ENCODE results near the gene COL23A1.

COL23A1 gene

GRCh38 chr5:178465861-178466288, 124.3 kb downstream of the COL23A1 start:
- Mint-ChIP-seq H3K27me3 (ENCODE audit: low read depth) (no peaks in the 10 kb centered on the region), H3K27ac (no peak overlapping the region), H3K4me3 (no peak overlapping the region), H3K4me1 (ENCODE audit: low read depth) (no peaks in the 10 kb centered on the region), H3K9me3 (no peaks in the 10 kb centered on the region), H3K36me3 (ENCODE audit: low read depth) (no peaks in the 10 kb centered on the region)

- no peak overlapping the region for H3K4me3 Mint-ChIP-seq
- H3K9me3 Mint-ChIP-seq: no peaks in the 10 kb centered on the region
- H3K4me1 Mint-ChIP-seq (ENCODE audit: low read depth): no peaks in the 10 kb centered on the region
- H3K27ac Mint-ChIP-seq: no peak overlapping the region
- no peaks in the 10 kb centered on the region for H3K27me3 Mint-ChIP-seq (ENCODE audit: low read depth)
- H3K36me3 Mint-ChIP-seq (ENCODE audit: low read depth): no peaks in the 10 kb centered on the region
These were observed 124.8 kb downstream of the COL23A1 start for GRCh38 chr5:178465228-178465860.

- H3K36me3 Mint-ChIP-seq (ENCODE audit: low read depth): no peaks in the 10 kb centered on the region
- H3K9me3 Mint-ChIP-seq: no peaks in the 10 kb centered on the region
- no peak overlapping the region for H3K4me3 Mint-ChIP-seq
- H3K4me1 Mint-ChIP-seq (ENCODE audit: low read depth): no peaks in the 10 kb centered on the region
- no peaks in the 10 kb centered on the region for H3K27me3 Mint-ChIP-seq (ENCODE audit: low read depth)
- H3K27ac Mint-ChIP-seq: no peak overlapping the region
These were observed 125.7 kb downstream of the COL23A1 start for GRCh38 chr5:178464431-178465048.

GRCh38 chr5:178463321-178464155, 126.7 kb downstream of the COL23A1 start:
- H3K9me3 Mint-ChIP-seq: no peaks in the 10 kb centered on the region
- H3K4me1 Mint-ChIP-seq (ENCODE audit: low read depth): no peaks in the 10 kb centered on the region
- H3K4me3 Mint-ChIP-seq: no peak overlapping the region
- H3K27me3 Mint-ChIP-seq (ENCODE audit: low read depth): no peaks in the 10 kb centered on the region
- H3K36me3 Mint-ChIP-seq (ENCODE audit: low read depth): no peaks in the 10 kb centered on the region
- no peak overlapping the region for H3K27ac Mint-ChIP-seq

GRCh38 chr5:178462816-178463215, 127.4 kb downstream of the COL23A1 start:
- Mint-ChIP-seq H3K4me3 (no peak overlapping the region), H3K27me3 (ENCODE audit: low read depth) (no peaks in the 10 kb centered on the region), H3K4me1 (ENCODE audit: low read depth) (no peaks in the 10 kb centered on the region), H3K36me3 (ENCODE audit: low read depth) (no peaks in the 10 kb centered on the region), H3K9me3 (no peaks in the 10 kb centered on the region), H3K27ac (no peak overlapping the region)

- no peaks in the 10 kb centered on the region for H3K4me1 Mint-ChIP-seq (ENCODE audit: low read depth)
- no peaks in the 10 kb centered on the region for H3K27me3 Mint-ChIP-seq (ENCODE audit: low read depth)
- no peaks in the 10 kb centered on the region for H3K9me3 Mint-ChIP-seq
- no peak overlapping the region for H3K4me3 Mint-ChIP-seq
- H3K36me3 Mint-ChIP-seq (ENCODE audit: low read depth): no peaks in the 10 kb centered on the region
- no peak overlapping the region for H3K27ac Mint-ChIP-seq
These were observed 128.1 kb downstream of the COL23A1 start for GRCh38 chr5:178462076-178462475.

GRCh38 chr5:178461004-178461730, 129.0 kb downstream of the COL23A1 start:
- no peaks in the 10 kb centered on the region for H3K9me3 Mint-ChIP-seq
- no peaks in the 10 kb centered on the region for H3K36me3 Mint-ChIP-seq (ENCODE audit: low read depth)
- no peaks in the 10 kb centered on the region for H3K27me3 Mint-ChIP-seq (ENCODE audit: low read depth)
- no peaks in the 10 kb centered on the region for H3K4me1 Mint-ChIP-seq (ENCODE audit: low read depth)
- no peak overlapping the region for H3K27ac Mint-ChIP-seq
- no peak overlapping the region for H3K4me3 Mint-ChIP-seq

GRCh38 chr5:178460598-178460997, 129.6 kb downstream of the COL23A1 start:
- H3K27ac Mint-ChIP-seq: no peak overlapping the region
- no peaks in the 10 kb centered on the region for H3K4me1 Mint-ChIP-seq (ENCODE audit: low read depth)
- H3K4me3 Mint-ChIP-seq: no peak overlapping the region
- no peaks in the 10 kb centered on the region for H3K27me3 Mint-ChIP-seq (ENCODE audit: low read depth)
- no peaks in the 10 kb centered on the region for H3K9me3 Mint-ChIP-seq
- H3K36me3 Mint-ChIP-seq (ENCODE audit: low read depth): no peaks in the 10 kb centered on the region

- H3K27ac Mint-ChIP-seq: no peak overlapping the region
- no peak overlapping the region for H3K4me3 Mint-ChIP-seq
- no peaks in the 10 kb centered on the region for H3K27me3 Mint-ChIP-seq (ENCODE audit: low read depth)
- no peaks in the 10 kb centered on the region for H3K9me3 Mint-ChIP-seq
- no peaks in the 10 kb centered on the region for H3K4me1 Mint-ChIP-seq (ENCODE audit: low read depth)
- no peaks in the 10 kb centered on the region for H3K36me3 Mint-ChIP-seq (ENCODE audit: low read depth)
These were observed 130.0 kb downstream of the COL23A1 start for GRCh38 chr5:178460174-178460573.

- H3K27me3 Mint-ChIP-seq (ENCODE audit: low read depth): no peaks in the 10 kb centered on the region
- H3K4me3 Mint-ChIP-seq: no peak overlapping the region
- H3K9me3 Mint-ChIP-seq: no peaks in the 10 kb centered on the region
- no peaks in the 10 kb centered on the region for H3K36me3 Mint-ChIP-seq (ENCODE audit: low read depth)
- no peaks in the 10 kb centered on the region for H3K4me1 Mint-ChIP-seq (ENCODE audit: low read depth)
- H3K27ac Mint-ChIP-seq: no peak overlapping the region
These were observed 132.1 kb downstream of the COL23A1 start for GRCh38 chr5:178458140-178458539.

GRCh38 chr5:178457471-178457870, 132.7 kb downstream of the COL23A1 start:
- H3K27me3 Mint-ChIP-seq (ENCODE audit: low read depth): no peaks in the 10 kb centered on the region
- H3K4me1 Mint-ChIP-seq (ENCODE audit: low read depth): no peaks in the 10 kb centered on the region
- H3K36me3 Mint-ChIP-seq (ENCODE audit: low read depth): no peaks in the 10 kb centered on the region
- no peak overlapping the region for H3K27ac Mint-ChIP-seq
- no peaks in the 10 kb centered on the region for H3K9me3 Mint-ChIP-seq
- H3K4me3 Mint-ChIP-seq: no peak overlapping the region

GRCh38 chr5:178455480-178455835, 134.7 kb downstream of the COL23A1 start:
- Mint-ChIP-seq H3K4me1 (ENCODE audit: low read depth) (no peaks in the 10 kb centered on the region), H3K4me3 (no peak overlapping the region), H3K27me3 (ENCODE audit: low read depth) (no peaks in the 10 kb centered on the region), H3K9me3 (no peaks in the 10 kb centered on the region), H3K36me3 (ENCODE audit: low read depth) (no peaks in the 10 kb centered on the region), H3K27ac (no peak overlapping the region)

- no peaks in the 10 kb centered on the region for H3K4me1 Mint-ChIP-seq (ENCODE audit: low read depth)
- H3K9me3 Mint-ChIP-seq: no peaks in the 10 kb centered on the region
- H3K27ac Mint-ChIP-seq: no peak overlapping the region
- H3K4me3 Mint-ChIP-seq: no peak overlapping the region
- no peaks in the 10 kb centered on the region for H3K36me3 Mint-ChIP-seq (ENCODE audit: low read depth)
- peaks cover under 1% of the 10 kb centered on the region for H3K27me3 Mint-ChIP-seq (ENCODE audit: low read depth)
These were observed 135.2 kb downstream of the COL23A1 start for GRCh38 chr5:178454821-178455479.

- Mint-ChIP-seq H3K36me3 (ENCODE audit: low read depth) (no peaks in the 10 kb centered on the region), H3K4me3 (no peak overlapping the region), H3K4me1 (ENCODE audit: low read depth) (no peaks in the 10 kb centered on the region), H3K9me3 (no peaks in the 10 kb centered on the region), H3K27ac (no peak overlapping the region), H3K27me3 (ENCODE audit: low read depth) (peaks cover 5% of the 10 kb centered on the region)
These were observed 135.9 kb downstream of the COL23A1 start for GRCh38 chr5:178454303-178454702.
